NCI-H526 (cell line): ENCODE results near the gene CPNE7.
"Not testable (repeated sequence)": the region's sequence is repeated elsewhere in the genome, so short reads cannot be mapped to it uniquely, and the experiment has no call there.

ENCODE experiments used
- DNase-seq, 2 experiments: peaks; one replicate each; lab custom pipeline; 2025; lab: John Stamatoyannopoulos, UW

CPNE7 gene

GRCh38 chr16:89623511-89624261, 48.1 kb downstream of the CPNE7 start:
- no peak for DNase-seq

- no peak for DNase-seq
Observed at GRCh38 chr16:89624777-89625761, 49.5 kb downstream of the CPNE7 start.

DNA sequence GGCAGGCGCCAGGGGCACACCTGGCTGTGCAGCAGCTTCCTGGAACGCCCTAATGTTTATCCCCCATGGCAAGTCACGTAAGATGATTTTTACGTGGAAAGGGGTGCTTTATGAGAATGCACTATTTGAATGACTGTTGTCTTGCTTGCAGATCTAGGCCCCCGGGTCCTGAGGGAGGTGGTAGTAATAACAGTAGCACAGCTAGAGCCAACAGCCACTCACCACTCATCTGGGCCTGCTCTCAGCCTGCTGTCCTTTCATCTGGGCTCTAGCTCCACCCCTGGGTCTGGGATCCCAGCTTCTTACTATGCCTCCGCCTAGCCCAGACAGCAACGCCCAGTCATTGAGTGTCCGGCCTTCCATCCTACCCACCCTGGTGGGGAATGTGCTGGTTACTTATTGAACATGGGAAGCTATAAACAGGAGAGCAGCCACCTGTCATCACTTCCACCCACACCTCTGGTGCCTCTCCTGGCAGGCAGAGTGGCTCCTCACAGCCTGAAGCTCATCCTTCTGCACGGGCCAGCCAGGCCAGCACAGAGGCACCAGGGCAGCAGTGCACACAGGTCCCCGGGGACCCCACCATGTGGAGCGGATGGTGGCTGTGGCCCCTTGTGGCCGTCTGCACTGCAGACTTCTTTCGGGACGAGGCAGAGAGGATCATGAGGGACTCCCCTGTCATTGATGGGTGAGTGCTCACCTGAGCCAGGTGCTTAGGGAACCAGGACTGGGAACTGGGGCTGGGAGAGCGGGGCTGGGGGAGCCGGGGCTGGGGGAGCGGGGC, 54.5 kb downstream of the CPNE7 start:
- no peak for DNase-seq

GRCh38 chr16:89633064-89633631, 57.6 kb downstream of the CPNE7 start:
- no peak for DNase-seq

- not testable (repeated sequence) for DNase-seq
Observed at GRCh38 chr16:89634463-89635385, 59.2 kb downstream of the CPNE7 start.

DNA sequence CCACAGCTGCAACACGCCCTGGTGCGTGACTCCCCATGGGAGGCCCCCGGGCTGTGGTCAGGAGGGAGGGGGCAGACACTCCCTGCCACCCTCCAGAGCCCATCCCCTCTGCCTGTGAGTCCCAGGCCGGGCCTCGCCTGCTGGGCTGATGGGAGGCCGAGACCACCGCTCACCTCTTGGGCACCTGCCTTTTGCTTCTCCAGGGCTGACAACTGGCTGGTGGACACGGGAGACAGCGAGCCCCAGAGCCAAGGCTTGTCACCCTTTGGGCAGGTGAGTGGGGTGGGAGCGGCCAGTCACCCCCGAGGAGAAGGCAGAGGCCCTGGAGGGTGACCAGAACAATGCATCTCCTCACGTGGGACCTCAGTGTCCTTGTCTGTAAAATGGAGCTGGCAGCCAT, 61.1 kb downstream of the CPNE7 start:
- DNase-seq: no peak

GRCh38 chr16:89637379-89637778, 61.8 kb downstream of the CPNE7 start:
- DNase-seq: no peak

DNA sequence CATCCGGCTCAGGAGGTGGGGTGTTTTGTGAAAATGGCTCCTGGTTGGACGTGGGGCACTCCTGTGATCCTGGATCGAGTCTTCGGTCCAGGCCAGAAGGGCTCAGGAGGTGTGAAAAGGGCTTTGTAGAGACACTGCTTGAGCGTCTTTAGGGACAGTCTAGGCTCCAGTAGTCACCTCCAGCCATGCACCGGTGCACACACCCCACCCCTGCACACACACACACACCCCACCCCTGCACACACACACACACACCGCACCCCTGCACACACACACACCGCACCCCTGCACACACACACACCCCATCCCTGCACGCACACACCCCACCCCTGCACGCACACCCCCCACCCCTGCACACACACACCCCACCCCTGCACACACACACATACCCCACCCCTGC, 62.9 kb downstream of the CPNE7 start:
- DNase-seq: no peak

DNA sequence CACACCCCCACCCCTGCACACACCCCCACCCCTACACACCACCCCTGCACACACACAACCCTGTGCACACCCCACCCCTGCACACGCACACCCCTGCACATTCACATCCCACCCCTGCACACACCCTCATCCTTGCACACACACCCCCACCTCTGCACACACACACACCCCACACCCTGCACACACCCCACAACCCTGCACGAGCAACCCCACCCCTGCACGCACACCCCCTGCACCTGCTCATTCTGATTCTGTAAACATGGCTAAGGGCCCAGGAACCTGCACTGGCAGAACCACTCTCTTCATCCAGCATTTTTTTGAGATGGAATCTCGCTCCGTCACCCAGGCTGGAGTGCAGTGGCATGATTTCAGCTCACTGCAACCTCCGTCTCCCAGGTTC, 63.8 kb downstream of the CPNE7 start:
- DNase-seq: no peak

- DNase-seq: no peak
Observed at GRCh38 chr16:89641458-89642119, 66.0 kb downstream of the CPNE7 start.

GRCh38 chr16:89642574-89642973, 67.0 kb downstream of the CPNE7 start:
- DNase-seq: no peak

GRCh38 chr16:89643769-89644300, 68.3 kb downstream of the CPNE7 start:
- DNase-seq: no peak

DNA sequence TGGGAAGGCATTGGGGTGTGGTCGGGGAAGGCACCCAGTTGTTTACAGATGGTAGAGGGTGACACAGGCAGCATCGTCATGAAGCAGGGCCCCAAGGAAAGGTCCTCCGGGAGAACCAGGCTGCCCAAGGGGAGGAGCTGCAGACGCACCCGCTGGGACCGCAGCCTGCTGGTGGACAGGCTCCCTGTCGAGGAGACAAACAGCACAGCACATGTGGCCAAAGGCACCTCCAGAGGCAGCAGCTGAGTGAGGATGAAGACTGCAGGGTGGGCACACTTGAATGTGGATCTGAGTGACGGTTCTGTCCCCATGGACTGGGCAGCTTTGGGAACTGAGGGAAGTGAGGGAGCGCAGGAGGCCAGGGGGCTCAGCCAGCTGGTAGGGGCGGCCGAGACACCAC, 69.6 kb downstream of the CPNE7 start:
- no peak for DNase-seq

DNA sequence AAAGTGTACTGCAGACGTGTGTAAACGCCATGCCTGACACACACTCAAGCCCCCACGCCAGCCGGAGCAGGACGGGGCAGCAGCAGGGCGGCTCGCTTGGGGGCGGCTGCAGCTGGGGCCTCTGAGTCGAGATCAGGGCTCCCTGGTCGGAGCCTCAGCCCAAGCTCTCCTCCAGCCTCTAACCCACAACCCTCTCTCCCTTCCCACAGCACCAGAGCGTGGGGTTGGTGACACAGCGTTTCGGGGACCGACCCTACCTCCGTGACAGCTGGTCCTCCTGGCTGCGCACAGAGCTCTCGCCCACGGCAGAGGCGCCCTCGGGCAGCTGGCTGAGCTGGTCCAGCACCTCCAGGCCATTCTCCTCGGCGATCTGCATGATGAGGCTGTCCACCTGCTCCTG, 70.7 kb downstream of the CPNE7 start:
- no peak for DNase-seq
